HL-60 (cell line): Measurements from ENCODE around the gene GABBR2.

Source experiments
- DNase-seq, 2 experiments: peaks; one replicate each; pipeline ENCODE4 v3.0.0-alpha.2; 2010 to 2020; ENCODE audit warnings: low read depth in 1 of 2, low spot score in 1 of 2
- H3K27ac ChIP-seq: fragments of 250-450 bp; sonication (Bioruptor Pico); replicated peaks from 2 replicates; pipeline ENCODE4 v1.5.1; 2020; ENCODE audit warnings: mild to moderate bottlenecking, moderate library complexity
- H3K27me3 ChIP-seq: fragments of 250-450 bp; sonication (Bioruptor Pico); 2 replicates; pipeline ENCODE4 v1.5.1; 2021; ENCODE audit warnings: mild to moderate bottlenecking, moderate library complexity; ENCODE audit not compliant: insufficient read depth, poor library complexity, severe bottlenecking
- H3K4me3 ChIP-seq: replicated peaks from 2 replicates; pipeline ENCODE4 v1.5.1; 2011; ENCODE audit warnings: mild to moderate bottlenecking, control low read depth, low read length; ENCODE audit not compliant: insufficient read depth
- CTCF ChIP-seq: IDR thresholded peaks from one replicate; pipeline ENCODE4 v1.5.1; 2011; ENCODE audit warnings: low read length, control low read depth, inconsistent platforms; ENCODE audit not compliant: insufficient read depth
- GABPA ChIP-seq: IDR thresholded peaks from 2 replicates; pipeline ENCODE4 v1.6.1; 2012; ENCODE audit warnings: low read depth
- POLR2AphosphoS5 ChIP-seq: IDR thresholded peaks from 2 replicates; pipeline ENCODE4 v1.6.1; 2012; ENCODE audit warnings: low read depth
- REST ChIP-seq: IDR thresholded peaks from 2 replicates; pipeline ENCODE4 v1.6.1; 2012; ENCODE audit warnings: low read depth; ENCODE audit not compliant: insufficient replicate concordance
- SPI1 ChIP-seq: IDR thresholded peaks from 2 replicates; pipeline ENCODE4 v1.6.1; 2012; ENCODE audit warnings: low read depth, mild to moderate bottlenecking, borderline replicate concordance

The GABBR2 gene

GRCh38 chr9:98550206-98550820 is 158.4 kb downstream of the GABBR2 start:
- Histone ChIP-seq H3K27ac (no peak overlapping the region), H3K4me3 (no peak overlapping the region), H3K27me3 (peaks cover 2% of the 10 kb centered on the region)
- TF ChIP-seq SPI1 (no peak), POLR2AphosphoS5 (no peak), REST (no peak), CTCF (no peak), GABPA (no peak)
- no peak for DNase-seq

GRCh38 chr9:98549401-98549800 is 159.3 kb downstream of the GABBR2 start:
- Histone ChIP-seq H3K27ac (no peak overlapping the region), H3K27me3 (peaks cover 3% of the 10 kb centered on the region), H3K4me3 (no peak overlapping the region)
- DNase-seq = no peak
- no peak for TF ChIP-seq CTCF
- no peak for TF ChIP-seq POLR2AphosphoS5
- TF ChIP-seq SPI1 = no peak
- TF ChIP-seq REST = no peak
- TF ChIP-seq GABPA = no peak

- no peak for DNase-seq
- H3K4me3 ChIP-seq = no peak overlapping the region
- TF ChIP-seq SPI1 = no peak
- TF ChIP-seq REST = no peak
- TF ChIP-seq POLR2AphosphoS5 = no peak
- TF ChIP-seq GABPA = no peak
- TF ChIP-seq CTCF = no peak
- H3K27ac ChIP-seq = no peak overlapping the region
- H3K27me3 ChIP-seq = peaks cover 3% of the 10 kb centered on the region
Measured at GRCh38 chr9:98547606-98548005, 161.1 kb downstream of the GABBR2 start.
